Neural cell (in vitro differentiated cells): Measurements from ENCODE around the gene A1BG.

Source experiments
- POLR2AphosphoS5 ChIP-seq: IDR thresholded peaks from 2 replicates; pipeline ENCODE4 v1.6.1; 2012
- RAD21 ChIP-seq: fragments of 450-650 bp; conservative IDR thresholded peaks from 2 replicates; pipeline ENCODE4 v1.6.1; 2014; ENCODE audit warnings: antibody characterized with exemption, mild to moderate bottlenecking, moderate library complexity
- TAF1 ChIP-seq: IDR thresholded peaks from 2 replicates; pipeline ENCODE4 v1.6.1; 2012; ENCODE audit warnings: low read depth
- TF ChIP-seq, protein P1 (sequence below): fragments of 450-650 bp; IDR thresholded peaks from 2 replicates; pipeline ENCODE4 v1.5.1; 2014; ENCODE audit warnings: antibody characterized with exemption, mild to moderate bottlenecking, moderate library complexity; ENCODE audit not compliant: poor library complexity, severe bottlenecking

DNA sequence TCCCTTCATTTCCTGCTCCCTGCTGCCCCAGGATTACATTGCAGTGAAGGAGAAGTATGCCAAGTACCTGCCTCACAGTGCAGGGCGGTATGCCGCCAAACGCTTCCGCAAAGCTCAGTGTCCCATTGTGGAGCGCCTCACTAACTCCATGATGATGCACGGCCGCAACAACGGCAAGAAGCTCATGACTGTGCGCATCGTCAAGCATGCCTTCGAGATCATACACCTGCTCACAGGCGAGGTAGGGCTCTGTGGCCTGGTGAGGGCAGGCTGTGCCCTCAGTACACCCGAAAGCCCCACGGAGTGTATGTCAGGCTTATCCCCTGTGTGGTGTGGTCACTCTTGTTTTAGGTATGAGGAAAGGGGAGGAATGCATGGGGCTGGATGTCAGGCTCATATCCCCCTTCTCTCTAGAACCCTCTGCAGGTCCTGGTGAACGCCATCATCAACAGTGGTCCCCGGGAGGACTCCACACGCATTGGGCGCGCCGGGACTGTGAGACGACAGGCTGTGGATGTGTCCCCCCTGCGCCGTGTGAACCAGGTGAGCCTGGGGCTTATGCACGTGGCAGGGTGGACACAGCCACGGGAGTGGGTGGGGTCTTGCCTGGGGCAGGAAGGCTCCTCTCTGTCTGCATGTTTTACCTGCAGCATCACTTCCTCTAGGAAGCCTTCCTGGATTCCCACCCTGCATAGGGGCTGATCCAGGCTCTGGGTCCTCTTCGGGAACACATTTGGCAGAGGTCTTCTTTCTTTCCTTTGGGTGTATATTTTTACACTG, 39.8 kb upstream of the A1BG start:
- TF ChIP-seq, protein P1, sequence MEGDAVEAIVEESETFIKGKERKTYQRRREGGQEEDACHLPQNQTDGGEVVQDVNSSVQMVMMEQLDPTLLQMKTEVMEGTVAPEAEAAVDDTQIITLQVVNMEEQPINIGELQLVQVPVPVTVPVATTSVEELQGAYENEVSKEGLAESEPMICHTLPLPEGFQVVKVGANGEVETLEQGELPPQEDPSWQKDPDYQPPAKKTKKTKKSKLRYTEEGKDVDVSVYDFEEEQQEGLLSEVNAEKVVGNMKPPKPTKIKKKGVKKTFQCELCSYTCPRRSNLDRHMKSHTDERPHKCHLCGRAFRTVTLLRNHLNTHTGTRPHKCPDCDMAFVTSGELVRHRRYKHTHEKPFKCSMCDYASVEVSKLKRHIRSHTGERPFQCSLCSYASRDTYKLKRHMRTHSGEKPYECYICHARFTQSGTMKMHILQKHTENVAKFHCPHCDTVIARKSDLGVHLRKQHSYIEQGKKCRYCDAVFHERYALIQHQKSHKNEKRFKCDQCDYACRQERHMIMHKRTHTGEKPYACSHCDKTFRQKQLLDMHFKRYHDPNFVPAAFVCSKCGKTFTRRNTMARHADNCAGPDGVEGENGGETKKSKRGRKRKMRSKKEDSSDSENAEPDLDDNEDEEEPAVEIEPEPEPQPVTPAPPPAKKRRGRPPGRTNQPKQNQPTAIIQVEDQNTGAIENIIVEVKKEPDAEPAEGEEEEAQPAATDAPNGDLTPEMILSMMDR, result no peak
- TF ChIP-seq TAF1, result no peak
- TF ChIP-seq POLR2AphosphoS5, result no peak
- no peak for TF ChIP-seq RAD21
